Measurements from ENCODE around the gene HNRNPLL.

DNA sequence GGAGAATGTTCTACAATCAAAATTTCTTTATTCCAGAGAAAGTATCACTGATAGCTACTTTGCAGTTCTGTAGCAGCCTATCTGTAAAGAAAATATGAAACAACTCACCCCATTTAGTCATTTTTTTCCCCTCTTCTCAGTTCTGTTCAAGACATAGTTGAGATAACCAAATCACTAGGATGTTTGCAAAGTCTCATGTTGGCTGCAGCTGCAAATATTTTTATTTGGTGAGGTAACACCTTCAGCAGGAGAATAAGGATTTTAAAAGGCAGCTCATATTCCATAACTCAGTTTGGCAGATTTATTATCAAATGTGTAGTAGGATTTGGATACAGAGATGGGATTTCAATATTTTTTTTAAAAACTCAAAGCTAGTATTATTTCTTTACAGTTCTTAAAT is 41.0 kb downstream of the HNRNPLL start:
- TF ChIP-seq, protein P1, sequence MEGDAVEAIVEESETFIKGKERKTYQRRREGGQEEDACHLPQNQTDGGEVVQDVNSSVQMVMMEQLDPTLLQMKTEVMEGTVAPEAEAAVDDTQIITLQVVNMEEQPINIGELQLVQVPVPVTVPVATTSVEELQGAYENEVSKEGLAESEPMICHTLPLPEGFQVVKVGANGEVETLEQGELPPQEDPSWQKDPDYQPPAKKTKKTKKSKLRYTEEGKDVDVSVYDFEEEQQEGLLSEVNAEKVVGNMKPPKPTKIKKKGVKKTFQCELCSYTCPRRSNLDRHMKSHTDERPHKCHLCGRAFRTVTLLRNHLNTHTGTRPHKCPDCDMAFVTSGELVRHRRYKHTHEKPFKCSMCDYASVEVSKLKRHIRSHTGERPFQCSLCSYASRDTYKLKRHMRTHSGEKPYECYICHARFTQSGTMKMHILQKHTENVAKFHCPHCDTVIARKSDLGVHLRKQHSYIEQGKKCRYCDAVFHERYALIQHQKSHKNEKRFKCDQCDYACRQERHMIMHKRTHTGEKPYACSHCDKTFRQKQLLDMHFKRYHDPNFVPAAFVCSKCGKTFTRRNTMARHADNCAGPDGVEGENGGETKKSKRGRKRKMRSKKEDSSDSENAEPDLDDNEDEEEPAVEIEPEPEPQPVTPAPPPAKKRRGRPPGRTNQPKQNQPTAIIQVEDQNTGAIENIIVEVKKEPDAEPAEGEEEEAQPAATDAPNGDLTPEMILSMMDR (IDR thresholded peaks at IDR 0.05 in 8 of 11, conservative IDR thresholded peaks at IDR 0.05 in 3 of 11), result no peak
- no peak for TF ChIP-seq POLR2AphosphoS5 (IDR thresholded peaks at IDR 0.05)
